ENCODE data around the gene AMH.

AMH gene

GRCh38 chr19:2287585-2288337 lies 38.6 kb downstream of the AMH start:
- no peak for DNase-seq (ENCODE audit: low spot score)

GRCh38 chr19:2288338-2288817 lies 39.3 kb downstream of the AMH start:
- DNase-seq (ENCODE audit: low spot score), result no peak

- DNase-seq (ENCODE audit: low spot score), result no peak
Observed at GRCh38 chr19:2288818-2289713, 39.9 kb downstream of the AMH start.

GRCh38 chr19:2289714-2290435 lies 40.8 kb downstream of the AMH start:
- DNase-seq (ENCODE audit: low spot score), result peak; percentile 68

- DNase-seq (ENCODE audit: low spot score), result no peak
Observed at GRCh38 chr19:2290441-2291184, 41.5 kb downstream of the AMH start.

- no peak for DNase-seq (ENCODE audit: low spot score)
Observed at GRCh38 chr19:2291185-2291751, 42.1 kb downstream of the AMH start.

- DNase-seq (ENCODE audit: low spot score), result no peak
Observed at GRCh38 chr19:2294687-2295335, 45.7 kb downstream of the AMH start.

GRCh38 chr19:2296141-2296540 lies 47.0 kb downstream of the AMH start:
- DNase-seq (ENCODE audit: low spot score), result no peak

GRCh38 chr19:2300533-2300932 lies 51.4 kb downstream of the AMH start:
- DNase-seq (ENCODE audit: low spot score), result no peak

All from CD4-positive, alpha-beta T cell treated with Interleukin-6 at 100 ng/mL for 8 hours (primary cell).